Omental fat pad (tissue), 4 donors: ENCODE data around the gene RASAL2. TPM values are rescaled to one million over a fixed set of nuclear protein-coding genes. Genes with fewer than 3 reads are reported as not detected.
A peak's percentile ranks its signal among the peaks of the same experiment; 100 is the strongest.

Experiments used
- ATAC-seq: fragments of 150-250 bp; one replicate; pipeline ENCODE4 v1.9.1; 2016; ENCODE audit warnings: mild to moderate bottlenecking, moderate library complexity; ENCODE audit not compliant: low FRiP score
- DNase-seq: peaks from one replicate; pipeline ENCODE4 v3.0.0-alpha.2; 2019; ENCODE audit warnings: low spot score
- CTCF ChIP-seq, 3 donors: fragments of 450-650 bp; IDR thresholded peaks; one replicate each; pipeline ENCODE4 v1.5.1; 2016 to 2017; ENCODE audit warnings: antibody characterized with exemption in 3 of 3, mild to moderate bottlenecking in 3 of 3, moderate library complexity in 2 of 3
- total RNA-seq, 4 donors: library from RNA; depleted of rRNA; stranded (reverse); fragments of >200 nt; gene quantifications; one replicate each; pipeline ENCODE4 v1.1.0, GENCODE V29; 2016

The RASAL2 gene
- total RNA-seq, 4 donors from 2014 or later: 13.5 to 52.3 (median 30.9) TPM

GRCh38 chr1:178472531-178472930 lies 378.6 kb downstream of the RASAL2 start:
- ATAC-seq: no peak
- no peak for TF ChIP-seq CTCF (IDR thresholded peaks at IDR 0.05)
- DNase-seq: no peak

- no peak for TF ChIP-seq CTCF (IDR thresholded peaks at IDR 0.05)
- DNase-seq: no peak
- no peak for ATAC-seq
Measured at GRCh38 chr1:178477373-178477772, 383.5 kb downstream of the RASAL2 start.

- ATAC-seq (no peak), DNase-seq (no peak)
- no peak for TF ChIP-seq CTCF (IDR thresholded peaks at IDR 0.05)
Measured at GRCh38 chr1:178477841-178478240, 383.9 kb downstream of the RASAL2 start.

- TF ChIP-seq CTCF (IDR thresholded peaks at IDR 0.05): no peak
- ATAC-seq: no peak
Measured at GRCh38 chr1:178483251-178483957, 389.5 kb downstream of the RASAL2 start.

GRCh38 chr1:178484698-178485225 lies 390.9 kb downstream of the RASAL2 start:
- DNase-seq (no peak), ATAC-seq (no peak)
- no peak for TF ChIP-seq CTCF (IDR thresholded peaks at IDR 0.05)

More at GRCh38 chr1:178483251-178483957, 389.5 kb downstream of the RASAL2 start:
- DNase-seq: no peak

GRCh38 chr1:178485541-178485981 lies 391.7 kb downstream of the RASAL2 start:
- no peak for TF ChIP-seq CTCF (IDR thresholded peaks at IDR 0.05)
- DNase-seq (no peak), ATAC-seq (peak; percentile 61)
